ENCODE data around the gene IGFALS. TPM values are rescaled to one million over a fixed set of nuclear protein-coding genes. Genes with fewer than 3 reads are reported as not detected.

IGFALS gene
- total and polyA plus RNA-seq, 2 experiments from 2014 or later = 0.16 TPM; not detected in 1

DNA sequence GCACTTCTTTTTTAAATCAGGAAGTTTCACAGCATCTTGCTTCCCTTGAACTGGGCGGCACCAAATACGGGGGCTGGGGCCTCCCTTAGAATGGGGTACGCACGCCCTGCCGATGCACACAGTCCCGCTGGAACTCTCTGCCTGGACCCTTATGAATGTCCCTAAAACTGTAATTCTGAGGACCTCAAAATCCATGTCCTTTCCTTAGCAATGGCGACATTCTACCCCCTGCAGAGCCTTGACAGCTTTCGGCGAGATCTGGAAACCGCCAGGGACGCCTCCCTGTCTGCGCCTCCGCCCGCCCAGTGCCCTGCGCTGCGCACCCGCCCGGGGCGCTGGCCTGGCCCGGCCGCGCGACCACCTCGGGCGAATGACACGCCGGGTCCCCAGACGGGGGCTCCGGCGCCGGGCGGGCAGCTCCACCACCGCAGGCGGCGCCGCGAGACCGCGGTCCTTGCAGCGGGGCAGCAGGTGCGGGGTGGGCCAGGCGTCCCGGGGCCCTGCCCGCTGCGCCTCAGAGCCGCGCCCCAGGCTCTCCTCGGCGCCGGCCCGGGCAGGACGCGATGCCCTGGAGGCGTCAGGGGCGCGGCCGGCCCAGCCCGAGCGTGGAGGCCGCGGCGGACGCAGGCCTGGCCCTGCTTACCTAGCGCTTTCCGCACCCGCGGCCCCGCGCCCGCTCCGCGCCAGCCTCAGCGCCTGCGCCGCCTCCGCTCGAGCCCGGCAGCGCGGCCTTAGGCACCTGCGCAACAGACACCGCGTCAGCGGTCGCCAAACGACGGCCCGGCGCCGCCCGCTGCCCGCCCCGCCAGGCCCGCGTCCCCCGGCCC, 32.6 kb upstream of the IGFALS start:
- DNase-seq (ENCODE audit: low spot score) = peak; percentile 76
- Mint-ChIP-seq H3K9me3 (peaks cover 3% of the 10 kb centered on the region; the same call in 1 of the 3 replicates), H3K27me3 (ENCODE audit: insufficient read depth, low read depth, poor library complexity) (peaks cover 19% of the 10 kb centered on the region), H3K4me1 (peaks cover 9% of the 10 kb centered on the region), H3K36me3 (ENCODE audit: low read depth) (peaks cover 2% of the 10 kb centered on the region; the same call in 1 of the 3 replicates), H3K27ac (no peak overlapping the region), H3K4me3 (peak overlapping the region; percentile 73)
- Histone ChIP-seq H3K27ac (ENCODE audit: low read depth) (no peak overlapping the region), H3K4me3 (peak overlapping the region; percentile 65), H3K36me3 (ENCODE audit: insufficient read depth) (no peaks in the 10 kb centered on the region), H3K27me3 (ENCODE audit: insufficient read depth) (no peaks in the 10 kb centered on the region), H3K79me2 (replicated peaks; ENCODE audit: insufficient read depth) (peaks cover 25% of the 10 kb centered on the region), H3F3A (replicated peaks; ENCODE audit: low read depth) (0 out of 2 replicates have a peak, but pooled peaks cover 6% of the 10 kb centered on the region), H3K4me2 (peak overlapping the region; percentile 85), H2AFZ (peak overlapping the region; percentile 14; the same call in 1 of the 2 replicates), H3K4me1 (ENCODE audit: insufficient read depth) (peaks cover 17% of the 10 kb centered on the region), H4K20me1 (replicated peaks; ENCODE audit: insufficient read depth) (no peaks in the 10 kb centered on the region; the same call in 1 of the 2 replicates), H3K9me2 (ENCODE audit: insufficient read depth) (no peaks in the 10 kb centered on the region)
- peak; percentile 31 for ATAC-seq
- TF ChIP-seq CREB1 (CRISPR knock-in tag; IDR thresholded peaks at IDR 0.05; ENCODE audit: low read depth) = no peak
- TF ChIP-seq, protein P1, sequence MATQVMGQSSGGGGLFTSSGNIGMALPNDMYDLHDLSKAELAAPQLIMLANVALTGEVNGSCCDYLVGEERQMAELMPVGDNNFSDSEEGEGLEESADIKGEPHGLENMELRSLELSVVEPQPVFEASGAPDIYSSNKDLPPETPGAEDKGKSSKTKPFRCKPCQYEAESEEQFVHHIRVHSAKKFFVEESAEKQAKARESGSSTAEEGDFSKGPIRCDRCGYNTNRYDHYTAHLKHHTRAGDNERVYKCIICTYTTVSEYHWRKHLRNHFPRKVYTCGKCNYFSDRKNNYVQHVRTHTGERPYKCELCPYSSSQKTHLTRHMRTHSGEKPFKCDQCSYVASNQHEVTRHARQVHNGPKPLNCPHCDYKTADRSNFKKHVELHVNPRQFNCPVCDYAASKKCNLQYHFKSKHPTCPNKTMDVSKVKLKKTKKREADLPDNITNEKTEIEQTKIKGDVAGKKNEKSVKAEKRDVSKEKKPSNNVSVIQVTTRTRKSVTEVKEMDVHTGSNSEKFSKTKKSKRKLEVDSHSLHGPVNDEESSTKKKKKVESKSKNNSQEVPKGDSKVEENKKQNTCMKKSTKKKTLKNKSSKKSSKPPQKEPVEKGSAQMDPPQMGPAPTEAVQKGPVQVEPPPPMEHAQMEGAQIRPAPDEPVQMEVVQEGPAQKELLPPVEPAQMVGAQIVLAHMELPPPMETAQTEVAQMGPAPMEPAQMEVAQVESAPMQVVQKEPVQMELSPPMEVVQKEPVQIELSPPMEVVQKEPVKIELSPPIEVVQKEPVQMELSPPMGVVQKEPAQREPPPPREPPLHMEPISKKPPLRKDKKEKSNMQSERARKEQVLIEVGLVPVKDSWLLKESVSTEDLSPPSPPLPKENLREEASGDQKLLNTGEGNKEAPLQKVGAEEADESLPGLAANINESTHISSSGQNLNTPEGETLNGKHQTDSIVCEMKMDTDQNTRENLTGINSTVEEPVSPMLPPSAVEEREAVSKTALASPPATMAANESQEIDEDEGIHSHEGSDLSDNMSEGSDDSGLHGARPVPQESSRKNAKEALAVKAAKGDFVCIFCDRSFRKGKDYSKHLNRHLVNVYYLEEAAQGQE (IDR thresholded peaks at IDR 0.05; ENCODE audit: unreplicated experiment) = no peak
- TF ChIP-seq JUNB (IDR thresholded peaks at IDR 0.05; ENCODE audit: unreplicated experiment) = no peak
- TF ChIP-seq, protein P2, sequence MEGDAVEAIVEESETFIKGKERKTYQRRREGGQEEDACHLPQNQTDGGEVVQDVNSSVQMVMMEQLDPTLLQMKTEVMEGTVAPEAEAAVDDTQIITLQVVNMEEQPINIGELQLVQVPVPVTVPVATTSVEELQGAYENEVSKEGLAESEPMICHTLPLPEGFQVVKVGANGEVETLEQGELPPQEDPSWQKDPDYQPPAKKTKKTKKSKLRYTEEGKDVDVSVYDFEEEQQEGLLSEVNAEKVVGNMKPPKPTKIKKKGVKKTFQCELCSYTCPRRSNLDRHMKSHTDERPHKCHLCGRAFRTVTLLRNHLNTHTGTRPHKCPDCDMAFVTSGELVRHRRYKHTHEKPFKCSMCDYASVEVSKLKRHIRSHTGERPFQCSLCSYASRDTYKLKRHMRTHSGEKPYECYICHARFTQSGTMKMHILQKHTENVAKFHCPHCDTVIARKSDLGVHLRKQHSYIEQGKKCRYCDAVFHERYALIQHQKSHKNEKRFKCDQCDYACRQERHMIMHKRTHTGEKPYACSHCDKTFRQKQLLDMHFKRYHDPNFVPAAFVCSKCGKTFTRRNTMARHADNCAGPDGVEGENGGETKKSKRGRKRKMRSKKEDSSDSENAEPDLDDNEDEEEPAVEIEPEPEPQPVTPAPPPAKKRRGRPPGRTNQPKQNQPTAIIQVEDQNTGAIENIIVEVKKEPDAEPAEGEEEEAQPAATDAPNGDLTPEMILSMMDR (conservative IDR thresholded peaks at IDR 0.05; ENCODE audit: low read depth in 2 of 2) = no peak
- no peak for TF ChIP-seq EZH2 (IDR thresholded peaks at IDR 0.05; ENCODE audit: low read depth, unreplicated experiment)

DNA sequence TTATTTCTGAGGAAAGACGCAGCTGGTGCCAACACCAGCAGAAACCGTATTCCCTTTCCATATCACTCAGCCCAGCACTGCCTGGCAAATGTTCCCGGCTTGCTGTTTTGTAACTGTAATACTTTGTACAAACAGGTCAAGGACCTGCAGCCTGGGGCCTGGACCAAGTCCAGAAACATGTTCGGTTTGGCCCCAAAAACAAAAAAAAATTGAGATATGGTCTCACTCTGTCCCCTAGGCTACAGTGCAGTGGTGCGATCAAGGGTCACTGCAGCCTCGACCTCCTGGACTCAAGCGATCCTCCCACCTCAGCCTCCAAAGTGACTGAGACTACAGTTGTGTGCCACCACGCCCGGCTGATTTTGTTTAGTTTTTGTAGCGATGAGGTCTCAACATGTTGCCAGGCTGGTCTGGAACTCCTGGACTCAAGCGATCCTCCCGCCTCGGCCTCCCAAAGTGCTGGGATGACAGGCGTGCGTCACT, 31.9 kb upstream of the IGFALS start:
- H2AFZ ChIP-seq = no peak overlapping the region; the same call in 1 of the 2 replicates
- no peak overlapping the region for H3K27ac ChIP-seq (ENCODE audit: low read depth)
- no peak for DNase-seq (ENCODE audit: low spot score)
- Mint-ChIP-seq H3K4me1 (peaks cover 9% of the 10 kb centered on the region), H3K4me3 (peak overlapping the region; percentile 73), H3K36me3 (ENCODE audit: low read depth) (peaks cover 2% of the 10 kb centered on the region; the same call in 1 of the 3 replicates), H3K27me3 (ENCODE audit: insufficient read depth, low read depth, poor library complexity) (peaks cover 19% of the 10 kb centered on the region), H3K27ac (no peak overlapping the region), H3K9me3 (peaks cover 3% of the 10 kb centered on the region; the same call in 1 of the 3 replicates)
- H3K4me1 ChIP-seq (ENCODE audit: insufficient read depth) = peaks cover 17% of the 10 kb centered on the region
- H3K79me2 ChIP-seq (replicated peaks; ENCODE audit: insufficient read depth) = peaks cover 25% of the 10 kb centered on the region
- 0 out of 2 replicates have a peak, but pooled peaks cover 6% of the 10 kb centered on the region for H3F3A ChIP-seq (replicated peaks; ENCODE audit: low read depth)
- H3K9me2 ChIP-seq (ENCODE audit: insufficient read depth) = no peaks in the 10 kb centered on the region
- H3K4me3 ChIP-seq = peak overlapping the region; percentile 65
- no peaks in the 10 kb centered on the region for H3K36me3 ChIP-seq (ENCODE audit: insufficient read depth)
- no peaks in the 10 kb centered on the region; the same call in 1 of the 2 replicates for H4K20me1 ChIP-seq (replicated peaks; ENCODE audit: insufficient read depth)
- H3K4me2 ChIP-seq = peak overlapping the region; percentile 85
- H3K27me3 ChIP-seq (ENCODE audit: insufficient read depth) = no peaks in the 10 kb centered on the region
- ATAC-seq = no peak
- no peak for TF ChIP-seq JUNB (IDR thresholded peaks at IDR 0.05; ENCODE audit: unreplicated experiment)
- no peak for TF ChIP-seq CREB1 (CRISPR knock-in tag; IDR thresholded peaks at IDR 0.05; ENCODE audit: low read depth)
- TF ChIP-seq, protein P2 (conservative IDR thresholded peaks at IDR 0.05; ENCODE audit: low read depth in 2 of 2) = no peak
- TF ChIP-seq, protein P3, sequence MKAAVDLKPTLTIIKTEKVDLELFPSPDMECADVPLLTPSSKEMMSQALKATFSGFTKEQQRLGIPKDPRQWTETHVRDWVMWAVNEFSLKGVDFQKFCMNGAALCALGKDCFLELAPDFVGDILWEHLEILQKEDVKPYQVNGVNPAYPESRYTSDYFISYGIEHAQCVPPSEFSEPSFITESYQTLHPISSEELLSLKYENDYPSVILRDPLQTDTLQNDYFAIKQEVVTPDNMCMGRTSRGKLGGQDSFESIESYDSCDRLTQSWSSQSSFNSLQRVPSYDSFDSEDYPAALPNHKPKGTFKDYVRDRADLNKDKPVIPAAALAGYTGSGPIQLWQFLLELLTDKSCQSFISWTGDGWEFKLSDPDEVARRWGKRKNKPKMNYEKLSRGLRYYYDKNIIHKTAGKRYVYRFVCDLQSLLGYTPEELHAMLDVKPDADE (IDR thresholded peaks at IDR 0.05) = no peak
- no peak for TF ChIP-seq ZNF114 (CRISPR knock-in tag; IDR thresholded peaks at IDR 0.05)
- no peak for TF ChIP-seq STAT1 (IDR thresholded peaks at IDR 0.05; ENCODE audit: unreplicated experiment)
- TF ChIP-seq POLR2AphosphoS5 (IDR thresholded peaks at IDR 0.05; ENCODE audit: low read depth) = no peak
- TF ChIP-seq NANOG (IDR thresholded peaks at IDR 0.05; ENCODE audit: borderline replicate concordance) = no peak

All from GM23338 (cell line).